Erythroblast (primary cell): ENCODE data around the gene RBM23.

ENCODE experiments used
- GATA1 ChIP-seq: IDR thresholded peaks from 2 replicates; pipeline ENCODE4 v1.6.1; 2011; ENCODE audit warnings: low read depth, mild to moderate bottlenecking, control low read depth, low read length, moderate library complexity
- POLR2A ChIP-seq: IDR thresholded peaks from 2 replicates; pipeline ENCODE4 v1.6.1; 2011; ENCODE audit warnings: mild to moderate bottlenecking, low read length

- TF ChIP-seq POLR2A (no peak), GATA1 (no peak)
These were observed 2.9 kb downstream of the RBM23 start for GRCh38 chr14:22915886-22916521.
